Measurements from ENCODE around the gene METTL1. TPM values are rescaled to one million over a fixed set of nuclear protein-coding genes. Genes with fewer than 3 reads are reported as not detected.
"Not testable (repeated sequence)": the region's sequence is repeated elsewhere in the genome, so short reads cannot be mapped to it uniquely, and the experiment has no call there.

Gene METTL1
- total and polyA plus RNA-seq, 9 of the 15 experiments (the other 6 are each of a cell fraction or from before 2014, with no cell fraction given) = 12.6 to 65.9 (median 39.2) TPM

DNA sequence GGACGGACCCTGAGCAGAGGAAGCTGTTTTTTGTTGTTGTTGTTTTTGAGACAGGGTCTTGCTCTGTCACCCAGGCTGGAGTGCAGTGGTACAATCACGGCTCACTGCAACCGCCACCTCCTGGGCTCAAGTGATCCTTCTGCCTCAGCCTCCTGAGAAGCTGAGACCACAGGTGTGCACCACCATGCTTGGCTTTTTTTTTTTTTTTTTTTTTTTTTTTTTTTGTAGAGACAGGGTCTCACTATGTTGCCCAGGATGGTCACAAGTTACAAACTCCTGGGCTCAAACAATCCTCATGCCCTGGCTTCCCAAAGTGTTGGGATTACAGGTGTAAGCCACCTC lies 46.1 kb upstream of the METTL1 start:
- POLR2A ChIA-PET = interaction anchor here (0.8 to 2.5 kb wide), 6 partner anchors 10 to 84 kb away, joined by 3 to 21 read pairs (median 4); no protein-coding TSS in a partner anchor
- H3K9me1 ChIP-seq (ENCODE audit: control insufficient read depth, insufficient read depth, low read length); H3K9me3 ChIP-seq (replicated peaks; ENCODE audit: control insufficient read depth, insufficient read depth, low read depth, low read length); H3K4me2 ChIP-seq (ENCODE audit: insufficient read depth, low read length); ATAC-seq; H3K27me3 ChIP-seq (ENCODE audit: control insufficient read depth in 2 of 2, insufficient read depth in 2 of 2, low read length in 2 of 2); H2AFZ ChIP-seq (ENCODE audit: low read depth, low read length); CTCF ChIA-PET (ENCODE audit: low intra/inter-chr PET ratio); BruUV-seq (replicated peaks); H3K4me3 ChIP-seq; FAIRE-seq; H4K20me1 ChIP-seq (replicated peaks; ENCODE audit: control insufficient read depth, insufficient read depth, low read length); H3K9ac ChIP-seq (ENCODE audit: insufficient read depth in 1 of 2, low read depth in 2 of 2, low read length in 2 of 2); DNase-seq (ENCODE audit: extremely low read depth in 1 of 4, low spot score in 3 of 4); intact Hi-C loops (cut with micrococcal nuclease); H3K79me2 ChIP-seq (ENCODE audit: control insufficient read depth, insufficient read depth, low read length); in situ Hi-C loops (cut with MboI): not testable (repeated sequence)
- WGBS (ENCODE audit: insufficient coverage, low coverage, missing lambda C conversion rate) = 77% methylated on average over 3 of the region's 3 CpGs
- peaks cover 18% of the 10 kb centered on the region; the same call in 2 of the 3 replicates for H3K36me3 ChIP-seq (ENCODE audit: control insufficient read depth, insufficient read depth, low read length)
- 0 out of 3 replicates have a peak overlapping the region, but pooled peaks have one; percentile 30 for H3K27ac ChIP-seq (ENCODE audit: extremely low read depth, low read depth, low read length)
- peaks cover 9 to 17% of the 10 kb centered on the region in 2 experiments; a peak in 3 of 5 replicates for H3K4me1 ChIP-seq (replicated peaks in 1 of 2; ENCODE audit: control insufficient read depth in 2 of 2, insufficient read depth in 2 of 2, low read length in 2 of 2)
- TF ChIP-seq ZNF384 (IDR thresholded peaks at IDR 0.05; ENCODE audit: low read depth, low read length) = peak; percentile 34; the same call in 1 of the 2 replicates

DNA sequence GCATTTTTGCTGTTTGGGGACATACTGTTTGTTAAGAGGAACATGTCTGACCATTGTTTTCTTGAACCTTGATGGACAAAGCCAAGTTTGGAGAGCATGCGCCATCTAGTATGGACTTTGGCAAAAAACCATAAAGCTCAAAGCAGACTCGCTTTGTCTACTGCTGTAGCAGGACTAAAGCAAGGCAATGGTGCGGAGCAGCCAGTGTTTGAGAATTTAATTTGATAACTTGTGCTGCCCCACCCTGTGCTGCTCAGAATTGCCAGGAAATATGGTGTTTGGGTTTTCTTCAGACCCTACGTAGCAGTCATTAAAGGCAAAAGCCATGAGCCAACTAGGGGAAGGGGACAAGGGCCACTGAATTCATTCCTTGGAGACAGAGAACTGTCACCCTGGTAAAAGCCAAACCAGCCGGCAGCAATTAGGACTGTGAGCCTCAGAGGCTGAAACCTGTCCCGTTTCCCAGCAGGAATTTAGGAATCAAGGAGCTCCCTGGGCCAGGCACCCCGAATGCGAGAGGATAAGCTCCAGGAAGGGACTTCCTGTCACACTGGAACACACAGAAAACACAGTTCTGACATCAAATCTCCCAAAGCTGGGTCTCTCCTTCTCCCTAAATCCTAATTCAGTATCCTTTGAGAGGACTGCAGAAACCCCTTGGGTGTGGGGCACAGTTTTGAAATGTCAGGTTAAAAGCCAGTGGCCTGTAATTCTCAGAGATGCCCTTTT lies 45.5 kb upstream of the METTL1 start:
- Histone ChIP-seq H3K27ac (ENCODE audit: extremely low read depth, low read depth, low read length) (peak overlapping the region; percentile 37; the same call in 2 of the 3 replicates), H3K4me1 (replicated peaks in 1 of 2; ENCODE audit: control insufficient read depth in 2 of 2, insufficient read depth in 2 of 2, low read length in 2 of 2) (peaks cover 9 to 17% of the 10 kb centered on the region in 2 experiments; a peak in 3 of 5 replicates), H3K9me1 (ENCODE audit: control insufficient read depth, insufficient read depth, low read length) (peaks cover 4% of the 10 kb centered on the region), H3K27me3 (ENCODE audit: control insufficient read depth in 2 of 2, insufficient read depth in 2 of 2, low read length in 2 of 2) (no peaks in the 10 kb centered on the region), H3K36me3 (ENCODE audit: control insufficient read depth, insufficient read depth, low read length) (peaks cover 13% of the 10 kb centered on the region; the same call in 1 of the 3 replicates), H3K9me3 (replicated peaks; ENCODE audit: control insufficient read depth, insufficient read depth, low read depth, low read length) (no peaks in the 10 kb centered on the region), H3K9ac (ENCODE audit: insufficient read depth in 1 of 2, low read depth in 2 of 2, low read length in 2 of 2) (no peak overlapping the region), H3K4me3 (no peak overlapping the region), H4K20me1 (replicated peaks; ENCODE audit: control insufficient read depth, insufficient read depth, low read length) (no peaks in the 10 kb centered on the region; the same call in 1 of the 2 replicates), H3K4me2 (ENCODE audit: insufficient read depth, low read length) (no peak overlapping the region), H2AFZ (ENCODE audit: low read depth, low read length) (no peak overlapping the region), H3K79me2 (ENCODE audit: control insufficient read depth, insufficient read depth, low read length) (no peaks in the 10 kb centered on the region)
- POLR2A ChIA-PET = interaction anchor here (0.8 to 2.5 kb wide), 6 partner anchors 15 to 85 kb away, joined by 3 to 21 read pairs (median 4); no protein-coding TSS in a partner anchor
- BruUV-seq (replicated peaks) = no TSS peak
- no peak for ATAC-seq
- in situ Hi-C loops (cut with MboI) (no loop called here), intact Hi-C loops (cut with micrococcal nuclease) (no loop called here)
- peak; percentile 75 for FAIRE-seq
- CTCF ChIA-PET (ENCODE audit: low intra/inter-chr PET ratio) = interaction anchor here (1.1 kb wide), 1 partner anchor 88 kb away, joined by 6 read pairs; no protein-coding TSS in a partner anchor
- 78% methylated on average over 8 of the region's 8 CpGs for WGBS (ENCODE audit: insufficient coverage, low coverage, missing lambda C conversion rate)
- DNase-seq (ENCODE audit: extremely low read depth in 1 of 4, low spot score in 3 of 4) = no peak
- TF ChIP-seq DDX20 (tag; IDR thresholded peaks at IDR 0.05; ENCODE audit: low read depth) = no peak
- no peak for TF ChIP-seq U2AF2 (optimal IDR thresholded peaks at IDR 0.05; ENCODE audit: low read depth, low read length)
- TF ChIP-seq, protein P1, sequence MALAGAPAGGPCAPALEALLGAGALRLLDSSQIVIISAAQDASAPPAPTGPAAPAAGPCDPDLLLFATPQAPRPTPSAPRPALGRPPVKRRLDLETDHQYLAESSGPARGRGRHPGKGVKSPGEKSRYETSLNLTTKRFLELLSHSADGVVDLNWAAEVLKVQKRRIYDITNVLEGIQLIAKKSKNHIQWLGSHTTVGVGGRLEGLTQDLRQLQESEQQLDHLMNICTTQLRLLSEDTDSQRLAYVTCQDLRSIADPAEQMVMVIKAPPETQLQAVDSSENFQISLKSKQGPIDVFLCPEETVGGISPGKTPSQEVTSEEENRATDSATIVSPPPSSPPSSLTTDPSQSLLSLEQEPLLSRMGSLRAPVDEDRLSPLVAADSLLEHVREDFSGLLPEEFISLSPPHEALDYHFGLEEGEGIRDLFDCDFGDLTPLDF (CRISPR knock-in tag; IDR thresholded peaks at IDR 0.05) = no peak
- no peak for TF ChIP-seq SRF (CRISPR knock-in tag; IDR thresholded peaks at IDR 0.05)
- TF ChIP-seq, protein P2, sequence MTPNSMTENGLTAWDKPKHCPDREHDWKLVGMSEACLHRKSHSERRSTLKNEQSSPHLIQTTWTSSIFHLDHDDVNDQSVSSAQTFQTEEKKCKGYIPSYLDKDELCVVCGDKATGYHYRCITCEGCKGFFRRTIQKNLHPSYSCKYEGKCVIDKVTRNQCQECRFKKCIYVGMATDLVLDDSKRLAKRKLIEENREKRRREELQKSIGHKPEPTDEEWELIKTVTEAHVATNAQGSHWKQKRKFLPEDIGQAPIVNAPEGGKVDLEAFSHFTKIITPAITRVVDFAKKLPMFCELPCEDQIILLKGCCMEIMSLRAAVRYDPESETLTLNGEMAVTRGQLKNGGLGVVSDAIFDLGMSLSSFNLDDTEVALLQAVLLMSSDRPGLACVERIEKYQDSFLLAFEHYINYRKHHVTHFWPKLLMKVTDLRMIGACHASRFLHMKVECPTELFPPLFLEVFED (CRISPR knock-in tag; conservative IDR thresholded peaks at IDR 0.05) = no peak
- no peak for TF ChIP-seq NFIC (IDR thresholded peaks at IDR 0.05)
- TF ChIP-seq ZFP30 (CRISPR knock-in tag; IDR thresholded peaks at IDR 0.05; ENCODE audit: borderline replicate concordance) = no peak
- TF ChIP-seq GTF2E2 (tag; IDR thresholded peaks at IDR 0.05) = no peak
- no peak for TF ChIP-seq CBX2 (IDR thresholded peaks at IDR 0.05; ENCODE audit: insufficient read depth, low read length, poor library complexity, severe bottlenecking)

All from K562 (cell line).